Naive thymus-derived CD4-positive, alpha-beta T cell (primary cell): ENCODE results near the gene CSRP1. TPM values are rescaled to one million over a fixed set of nuclear protein-coding genes. Genes with fewer than 3 reads are reported as not detected.
A peak's percentile ranks its signal among the peaks of the same experiment; 100 is the strongest.
"Not testable (repeated sequence)": the region's sequence is repeated elsewhere in the genome, so short reads cannot be mapped to it uniquely, and the experiment has no call there.

ENCODE experiments used
- ATAC-seq: fragments of 150-1000 bp; cut with Tn5 transposase; 2 replicates; pipeline ENCODE4 v1.10.0; 2021; ENCODE audit warnings: mild to moderate bottlenecking, moderate library complexity
- CTCF ChIA-PET: fragments of 350-600 bp; sonication (Branson Sonifier 250); formaldehyde crosslinking; loops from one replicate; lab custom pipeline; 2021; ENCODE audit warnings: antibody characterized with exemption; lab: Charles Lee
- POLR2A ChIA-PET: fragments of 350-600 bp; sonication (Branson Sonifier 250); formaldehyde crosslinking; loops from one replicate; lab custom pipeline; 2021; ENCODE audit warnings: antibody characterized with exemption, inconsistent platforms; lab: Charles Lee
- DNase-seq, 9 donors: peaks; one replicate each; pipeline versions ENCODE4 v3.0.0 to v3.0.0-alpha.2; 2020 to 2022; ENCODE audit warnings: mixed read lengths in 1 of 9
- H3K27ac ChIP-seq: one replicate; pipeline ENCODE4 v1.7.0; 2013; ENCODE audit warnings: mild to moderate bottlenecking, low read depth, low read length, moderate library complexity
- H3K27me3 ChIP-seq, 2 donors: one replicate each; pipeline ENCODE4 v1.7.0; 2013; ENCODE audit warnings: low read length in 2 of 2, mild to moderate bottlenecking in 2 of 2, moderate library complexity in 2 of 2; ENCODE audit not compliant: control insufficient read depth in 2 of 2, insufficient read depth in 2 of 2
- H3K36me3 ChIP-seq, 3 experiments: 1 replicate in 2 of 3; 2 replicates in 1 of 3; pipeline ENCODE4 v1.7.0; 2013; ENCODE audit warnings: low read length in 3 of 3, mild to moderate bottlenecking in 3 of 3, moderate library complexity in 1 of 3; ENCODE audit not compliant: insufficient read depth in 3 of 3, control insufficient read depth in 2 of 3
- H3K4me1 ChIP-seq, 2 donors: one replicate each; pipeline ENCODE4 v1.7.0; 2013; ENCODE audit warnings: low read length in 2 of 2, mild to moderate bottlenecking in 2 of 2, moderate library complexity in 1 of 2; ENCODE audit not compliant: control insufficient read depth in 2 of 2, insufficient read depth in 2 of 2
- H3K4me3 ChIP-seq: 2 replicates; pipeline ENCODE4 v1.7.0; 2013; ENCODE audit warnings: mild to moderate bottlenecking, low read length
- H3K9me3 ChIP-seq, 3 experiments: 1 replicate in 2 of 3; 2 replicates in 1 of 3; pipeline ENCODE4 v1.7.0; 2013; ENCODE audit warnings: low read length in 3 of 3; ENCODE audit not compliant: control insufficient read depth in 2 of 3
- H3K27ac Mint-ChIP-seq, 9 donors: one replicate each; pipeline ENCODE4 v1.8.0; 2020 to 2022; ENCODE audit warnings: mixed read lengths in 9 of 9, mild to moderate bottlenecking in 8 of 9, moderate library complexity in 5 of 9, inconsistent platforms in 2 of 9
- H3K27me3 Mint-ChIP-seq, 5 donors: one replicate each; pipeline ENCODE4 v1.8.0; 2021 to 2022; ENCODE audit warnings: mixed read lengths in 5 of 5, mild to moderate bottlenecking in 1 of 5
- H3K36me3 Mint-ChIP-seq, 5 donors: one replicate each; pipeline ENCODE4 v1.8.0; 2020 to 2022; ENCODE audit warnings: mixed read lengths in 5 of 5, mild to moderate bottlenecking in 3 of 5, inconsistent platforms in 1 of 5
- H3K4me1 Mint-ChIP-seq, 7 donors: one replicate each; pipeline ENCODE4 v1.8.0; 2020 to 2022; ENCODE audit warnings: mixed read lengths in 7 of 7, mild to moderate bottlenecking in 3 of 7, inconsistent platforms in 1 of 7
- H3K4me3 Mint-ChIP-seq, 10 donors: one replicate each; pipeline ENCODE4 v1.8.0; 2020 to 2022; ENCODE audit warnings: mild to moderate bottlenecking in 10 of 10, mixed read lengths in 10 of 10, moderate library complexity in 6 of 10, inconsistent platforms in 2 of 10
- H3K9me3 Mint-ChIP-seq, 11 donors: one replicate each; pipeline ENCODE4 v1.8.0; 2020 to 2022; ENCODE audit warnings: mixed read lengths in 11 of 11, mild to moderate bottlenecking in 4 of 11, inconsistent platforms in 1 of 11, moderate library complexity in 1 of 11
- intact Hi-C, 2 donors: fragments of 100-400 bp; cut with micrococcal nuclease; formaldehyde crosslinking; loops; one replicate each; pipeline ENCODE4 v1.15.1; 2023
- polyA plus RNA-seq, 2 donors: library from polyadenylated mRNA; unstranded; fragments of 300-500 nt; fragmentation: Illumina TruSeq; gene quantifications; one replicate each; pipeline ENCODE4 v1.2.3, GENCODE V29; 2021
- total RNA-seq, 6 experiments: library from RNA in 5 of 6; stranded (reverse) in 5 of 6; gene quantifications; 1 replicate in 5 of 6; 2 replicates in 1 of 6; pipeline ENCODE4 v1.2.3 and lab custom pipeline; 2021 to 2026

The CSRP1 gene
- total and polyA plus RNA-seq, 7 experiments from 2014 or later = 24.2 to 83.1 (median 43.6) TPM

- no peaks in the 10 kb centered on the region for H3K9me3 ChIP-seq
- H3K27ac Mint-ChIP-seq = no peak overlapping the region
- H3K27ac ChIP-seq = no peak overlapping the region
- H3K36me3 Mint-ChIP-seq = peaks cover 3 to 65% (median 23%) of the 10 kb centered on the region in 5 donors
- no peak for DNase-seq
- H3K4me3 Mint-ChIP-seq = no peak overlapping the region
- H3K4me1 ChIP-seq = no peaks in the 10 kb centered on the region
- ChIA-PET CTCF (no interaction called here), POLR2A (no interaction called here)
- H3K9me3 Mint-ChIP-seq = peaks cover 0 to 6% (median 0%) of the 10 kb centered on the region in 11 donors
- no peaks in the 10 kb centered on the region for H3K27me3 ChIP-seq
- H3K4me3 ChIP-seq = no peak overlapping the region
- intact Hi-C loops = no loop called here
- H3K4me1 Mint-ChIP-seq = peaks cover 0 to 11% (median 0%) of the 10 kb centered on the region in 7 donors
- ATAC-seq = no peak
- H3K27me3 Mint-ChIP-seq = peaks cover 13 to 15% (median 13%) of the 10 kb centered on the region in 5 donors
- H3K36me3 ChIP-seq = no peaks in the 10 kb centered on the region
Observed at GRCh38 chr1:201531551-201532425, 24.9 kb upstream of the CSRP1 start.

- POLR2A ChIA-PET = no interaction called here
Observed at GRCh38 chr1:201530741-201531531, 24.0 kb upstream of the CSRP1 start.

GRCh38 chr1:201528631-201529252 lies 21.8 kb upstream of the CSRP1 start:
- ChIA-PET CTCF (no interaction called here), POLR2A (no interaction called here)
- Mint-ChIP-seq H3K27ac (no peak overlapping the region), H3K4me1 (peaks cover 0 to 5% (median 0%) of the 10 kb centered on the region in 7 donors), H3K4me3 (no peak overlapping the region), H3K27me3 (peaks cover 0 to 7% (median 4%) of the 10 kb centered on the region in 5 donors), H3K9me3 (peaks cover 0 to 10% (median 0%) of the 10 kb centered on the region in 11 donors), H3K36me3 (peaks cover 5 to 78% (median 37%) of the 10 kb centered on the region in 5 donors)
- intact Hi-C loops = no loop called here
- Histone ChIP-seq H3K27ac (no peak overlapping the region), H3K36me3 (no peaks in the 10 kb centered on the region), H3K4me3 (no peak overlapping the region), H3K9me3 (no peaks in the 10 kb centered on the region), H3K4me1 (no peaks in the 10 kb centered on the region), H3K27me3 (no peaks in the 10 kb centered on the region)
- DNase-seq (no peak), ATAC-seq (no peak)

More at GRCh38 chr1:201530741-201531531, 24.0 kb upstream of the CSRP1 start:
- Histone ChIP-seq H3K9me3 (no peaks in the 10 kb centered on the region), H3K36me3 (no peaks in the 10 kb centered on the region), H3K27ac (no peak overlapping the region), H3K4me3 (no peak overlapping the region), H3K27me3 (no peaks in the 10 kb centered on the region), H3K4me1 (no peaks in the 10 kb centered on the region)
- Mint-ChIP-seq H3K4me1 (peaks cover 0 to 7% (median 0%) of the 10 kb centered on the region in 7 donors), H3K9me3 (peaks cover 0 to 6% (median 0%) of the 10 kb centered on the region in 11 donors), H3K27me3 (peaks cover 4 to 7% (median 7%) of the 10 kb centered on the region in 5 donors), H3K27ac (no peak overlapping the region), H3K36me3 (peaks cover 3 to 68% (median 23%) of the 10 kb centered on the region in 5 donors), H3K4me3 (no peak overlapping the region)
- intact Hi-C loops = no loop called here
- ATAC-seq = peak; percentile 72
- no peak for DNase-seq
- CTCF ChIA-PET = no interaction called here

- Histone ChIP-seq H3K9me3 (no peaks in the 10 kb centered on the region), H3K4me1 (no peaks in the 10 kb centered on the region), H3K4me3 (no peak overlapping the region), H3K27ac (no peak overlapping the region), H3K27me3 (no peaks in the 10 kb centered on the region), H3K36me3 (no peaks in the 10 kb centered on the region)
- peaks cover 5 to 78% (median 37%) of the 10 kb centered on the region in 5 donors for H3K36me3 Mint-ChIP-seq
- ATAC-seq = no peak
- no peak overlapping the region for H3K27ac Mint-ChIP-seq
- intact Hi-C loops = no loop called here
- CTCF ChIA-PET = no interaction called here
- DNase-seq = no peak
- peaks cover 0 to 5% (median 0%) of the 10 kb centered on the region in 7 donors for H3K4me1 Mint-ChIP-seq
- POLR2A ChIA-PET = no interaction called here
- peaks cover 0 to 6% (median 4%) of the 10 kb centered on the region in 5 donors for H3K27me3 Mint-ChIP-seq
- H3K9me3 Mint-ChIP-seq = peaks cover 0 to 10% (median 0%) of the 10 kb centered on the region in 11 donors
- no peak overlapping the region for H3K4me3 Mint-ChIP-seq
Observed at GRCh38 chr1:201527879-201528278, 21.0 kb upstream of the CSRP1 start.

GRCh38 chr1:201525193-201525778 lies 18.4 kb upstream of the CSRP1 start:
- H3K4me3 Mint-ChIP-seq = no peak overlapping the region
- H3K4me1 ChIP-seq = no peaks in the 10 kb centered on the region
- H3K9me3 ChIP-seq = no peaks in the 10 kb centered on the region
- ChIA-PET POLR2A (no interaction called here), CTCF (interaction anchor here (1.0 to 1.4 kb wide), 2 partner anchors 43 to 44 kb away, joined by 3 to 6 read pairs; no protein-coding TSS in a partner anchor)
- H3K4me3 ChIP-seq = no peak overlapping the region
- H3K27ac Mint-ChIP-seq = peak overlapping the region in 1 of 9 donors; percentile 34
- peaks cover 0 to 11% (median 3%) of the 10 kb centered on the region in 11 donors for H3K9me3 Mint-ChIP-seq
- peaks cover 5 to 70% (median 48%) of the 10 kb centered on the region in 5 donors for H3K36me3 Mint-ChIP-seq
- ATAC-seq = no peak
- H3K36me3 ChIP-seq = peaks cover 0 to 2% (median 0%) of the 10 kb centered on the region in 3 experiments
- H3K27me3 ChIP-seq = no peaks in the 10 kb centered on the region
- no peaks in the 10 kb centered on the region for H3K27me3 Mint-ChIP-seq
- H3K27ac ChIP-seq = no peak overlapping the region
- DNase-seq = no peak
- intact Hi-C loops = no loop called here
- H3K4me1 Mint-ChIP-seq = peaks cover 0 to 5% (median 0%) of the 10 kb centered on the region in 7 donors

GRCh38 chr1:201520046-201520575 lies 13.2 kb upstream of the CSRP1 start:
- peaks cover 0 to 11% (median 2%) of the 10 kb centered on the region in 11 donors for H3K9me3 Mint-ChIP-seq
- CTCF ChIA-PET, H3K36me3 ChIP-seq, H3K4me1 Mint-ChIP-seq, ATAC-seq, H3K4me3 ChIP-seq, H3K4me1 ChIP-seq, DNase-seq, H3K27me3 Mint-ChIP-seq, H3K27ac ChIP-seq, intact Hi-C loops, POLR2A ChIA-PET, H3K9me3 ChIP-seq, H3K4me3 Mint-ChIP-seq, H3K27me3 ChIP-seq, H3K27ac Mint-ChIP-seq: not testable (repeated sequence)
- H3K36me3 Mint-ChIP-seq = peaks cover 2 to 58% (median 32%) of the 10 kb centered on the region in 5 donors
